ENCODE results near the gene TMEM179.

TMEM179 gene

DNA sequence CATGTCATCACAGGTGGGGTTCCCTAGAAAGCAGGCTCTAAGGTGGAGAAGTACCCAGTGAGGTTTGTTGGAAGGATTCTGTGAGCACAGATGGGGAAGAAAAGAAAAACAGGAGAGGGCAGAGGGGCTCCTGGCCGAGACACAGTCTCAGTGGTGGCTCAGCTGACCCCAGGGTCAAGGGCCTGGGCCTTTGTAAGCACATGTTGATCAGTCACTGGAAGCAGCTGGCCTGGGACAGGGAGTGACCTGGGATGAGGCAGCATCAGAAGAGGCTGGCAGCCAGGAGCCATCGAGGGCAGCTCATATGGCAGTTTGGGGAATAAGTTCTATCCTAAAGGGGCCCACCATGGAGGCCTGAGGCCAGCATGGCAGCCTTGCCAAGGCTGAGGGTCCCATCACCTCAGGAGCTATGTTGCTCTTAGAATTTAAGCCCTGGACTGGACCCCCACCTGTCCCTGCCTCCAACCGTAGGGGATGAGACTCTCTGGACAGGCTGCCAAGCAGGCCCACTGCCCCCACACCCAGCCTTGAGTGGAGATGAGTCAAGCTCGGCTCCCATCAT, 6.3 kb upstream of the TMEM179 start:
- H3K79me2 ChIP-seq (ENCODE audit: control insufficient read depth, low read length), result no peaks in the 10 kb centered on the region
- no peak overlapping the region for H3K4me3 ChIP-seq (ENCODE audit: low read length)
- no peaks in the 10 kb centered on the region for H3F3A ChIP-seq (ENCODE audit: control insufficient read depth, insufficient read depth)
- H3K4me1 ChIP-seq (ENCODE audit: control insufficient read depth, low read length), result no peaks in the 10 kb centered on the region
- H4K20me1 ChIP-seq (ENCODE audit: control insufficient read depth, insufficient read depth, low read depth, low read length), result no peaks in the 10 kb centered on the region
- no peak overlapping the region for H3K4me2 ChIP-seq (ENCODE audit: low read length)
- H3K9me3 ChIP-seq (ENCODE audit: control insufficient read depth, insufficient read depth, low read length), result no peaks in the 10 kb centered on the region
- peaks cover 2% of the 10 kb centered on the region; the same call in 1 of the 2 replicates for H3K27me3 ChIP-seq (ENCODE audit: control insufficient read depth, low read length)
- no peak overlapping the region for H3K27ac ChIP-seq (ENCODE audit: low read depth, low read length)
- H3K36me3 ChIP-seq (ENCODE audit: control insufficient read depth, low read length), result no peaks in the 10 kb centered on the region
- H3K9me2 ChIP-seq (replicated peaks; ENCODE audit: control insufficient read depth, low read length), result no peaks in the 10 kb centered on the region
- TF ChIP-seq EZH2phosphoT487 (IDR thresholded peaks at IDR 0.05; ENCODE audit: borderline replicate concordance, low read length), result no peak
- TF ChIP-seq, protein P1, sequence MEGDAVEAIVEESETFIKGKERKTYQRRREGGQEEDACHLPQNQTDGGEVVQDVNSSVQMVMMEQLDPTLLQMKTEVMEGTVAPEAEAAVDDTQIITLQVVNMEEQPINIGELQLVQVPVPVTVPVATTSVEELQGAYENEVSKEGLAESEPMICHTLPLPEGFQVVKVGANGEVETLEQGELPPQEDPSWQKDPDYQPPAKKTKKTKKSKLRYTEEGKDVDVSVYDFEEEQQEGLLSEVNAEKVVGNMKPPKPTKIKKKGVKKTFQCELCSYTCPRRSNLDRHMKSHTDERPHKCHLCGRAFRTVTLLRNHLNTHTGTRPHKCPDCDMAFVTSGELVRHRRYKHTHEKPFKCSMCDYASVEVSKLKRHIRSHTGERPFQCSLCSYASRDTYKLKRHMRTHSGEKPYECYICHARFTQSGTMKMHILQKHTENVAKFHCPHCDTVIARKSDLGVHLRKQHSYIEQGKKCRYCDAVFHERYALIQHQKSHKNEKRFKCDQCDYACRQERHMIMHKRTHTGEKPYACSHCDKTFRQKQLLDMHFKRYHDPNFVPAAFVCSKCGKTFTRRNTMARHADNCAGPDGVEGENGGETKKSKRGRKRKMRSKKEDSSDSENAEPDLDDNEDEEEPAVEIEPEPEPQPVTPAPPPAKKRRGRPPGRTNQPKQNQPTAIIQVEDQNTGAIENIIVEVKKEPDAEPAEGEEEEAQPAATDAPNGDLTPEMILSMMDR (IDR thresholded peaks at IDR 0.05; ENCODE audit: low read depth, low read length, poor library complexity, severe bottlenecking), result no peak

DNA sequence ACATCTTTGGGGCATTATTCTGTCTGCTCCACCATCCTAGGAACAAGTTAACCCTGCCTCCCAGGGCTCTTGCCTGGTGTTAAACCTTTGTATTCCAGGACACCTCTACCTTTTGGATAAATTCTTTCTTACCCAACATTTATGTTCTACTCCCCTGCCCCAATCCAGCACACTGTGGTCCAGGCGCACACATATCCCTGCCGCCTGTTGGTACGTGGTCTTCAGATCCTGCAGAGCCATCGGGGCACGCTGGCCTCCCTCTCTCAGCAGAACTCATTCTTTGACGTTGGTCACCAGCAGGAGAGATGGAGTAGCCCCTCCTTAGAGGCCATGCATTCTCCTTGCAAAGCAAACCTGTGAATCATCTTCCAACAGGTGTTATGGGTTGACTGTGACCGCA, 5.1 kb upstream of the TMEM179 start:
- Histone ChIP-seq H3K4me2 (ENCODE audit: low read length) (no peak overlapping the region), H3K9me3 (ENCODE audit: control insufficient read depth, insufficient read depth, low read length) (no peaks in the 10 kb centered on the region), H3K36me3 (ENCODE audit: control insufficient read depth, low read length) (no peaks in the 10 kb centered on the region), H3K27ac (ENCODE audit: low read depth, low read length) (no peak overlapping the region), H3K4me3 (ENCODE audit: low read length) (no peak overlapping the region), H3K79me2 (ENCODE audit: control insufficient read depth, low read length) (no peaks in the 10 kb centered on the region), H3F3A (ENCODE audit: control insufficient read depth, insufficient read depth) (no peaks in the 10 kb centered on the region), H3K9me2 (replicated peaks; ENCODE audit: control insufficient read depth, low read length) (no peaks in the 10 kb centered on the region), H3K27me3 (ENCODE audit: control insufficient read depth, low read length) (peaks cover 2% of the 10 kb centered on the region; the same call in 1 of the 2 replicates), H4K20me1 (ENCODE audit: control insufficient read depth, insufficient read depth, low read depth, low read length) (no peaks in the 10 kb centered on the region), H3K4me1 (ENCODE audit: control insufficient read depth, low read length) (no peaks in the 10 kb centered on the region)
- no peak for TF ChIP-seq EZH2phosphoT487 (IDR thresholded peaks at IDR 0.05; ENCODE audit: borderline replicate concordance, low read length)
- TF ChIP-seq, protein P1 (IDR thresholded peaks at IDR 0.05; ENCODE audit: low read depth, low read length, poor library complexity, severe bottlenecking), result no peak

DNA sequence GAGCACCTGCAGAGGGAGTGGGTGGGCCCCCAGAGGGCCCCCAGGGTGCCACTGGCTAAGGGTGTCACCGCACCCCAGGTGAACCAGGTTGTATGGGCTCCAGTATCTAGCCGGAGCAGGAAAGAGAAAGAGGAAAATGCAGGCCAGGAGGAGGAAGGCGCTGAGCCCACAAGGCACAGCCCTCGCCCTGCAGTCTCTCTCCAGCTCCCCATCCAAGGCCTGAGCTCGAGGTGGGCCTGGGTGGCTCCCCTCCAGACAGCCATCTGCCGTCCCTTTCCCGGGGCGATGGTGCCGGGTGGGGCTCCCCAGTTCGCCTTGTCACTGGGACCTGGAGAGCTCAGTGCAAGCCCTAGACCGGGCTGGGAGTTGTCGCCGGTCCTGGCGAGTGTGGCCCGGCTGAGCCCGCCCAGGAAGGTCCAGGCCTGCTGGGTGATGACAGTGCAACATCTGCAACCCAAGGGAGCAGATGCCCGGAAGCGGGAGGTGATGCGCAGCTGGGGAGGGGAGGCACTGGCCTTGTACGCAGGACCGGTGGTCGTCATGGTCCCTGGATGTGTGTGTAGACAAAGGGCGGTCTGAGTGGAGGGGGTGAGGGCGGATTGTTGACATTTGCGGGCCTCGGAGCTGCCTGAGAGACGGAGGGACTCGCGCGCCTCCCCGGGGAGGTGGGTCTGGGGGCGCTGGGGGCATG, 716 bp downstream of the TMEM179 start:
- no peaks in the 10 kb centered on the region for H3K4me1 ChIP-seq (ENCODE audit: control insufficient read depth, low read length)
- H3K9me3 ChIP-seq (ENCODE audit: control insufficient read depth, insufficient read depth, low read length), result no peaks in the 10 kb centered on the region
- no peak overlapping the region for H3K4me3 ChIP-seq (ENCODE audit: low read length)

More for the DNA sequence above, 716 bp downstream of the TMEM179 start:
- Histone ChIP-seq H3K27me3 (ENCODE audit: control insufficient read depth, low read length) (no peaks in the 10 kb centered on the region), H3K4me2 (ENCODE audit: low read length) (no peak overlapping the region), H3F3A (ENCODE audit: control insufficient read depth, insufficient read depth) (no peaks in the 10 kb centered on the region), H3K27ac (ENCODE audit: low read depth, low read length) (no peak overlapping the region), H3K79me2 (ENCODE audit: control insufficient read depth, low read length) (no peaks in the 10 kb centered on the region), H3K9me2 (replicated peaks; ENCODE audit: control insufficient read depth, low read length) (no peaks in the 10 kb centered on the region), H4K20me1 (ENCODE audit: control insufficient read depth, insufficient read depth, low read depth, low read length) (no peaks in the 10 kb centered on the region), H3K36me3 (ENCODE audit: control insufficient read depth, low read length) (no peaks in the 10 kb centered on the region)
- TF ChIP-seq EZH2phosphoT487 (IDR thresholded peaks at IDR 0.05; ENCODE audit: borderline replicate concordance, low read length), result no peak
- TF ChIP-seq, protein P1 (IDR thresholded peaks at IDR 0.05; ENCODE audit: low read depth, low read length, poor library complexity, severe bottlenecking), result no peak

Measured in DOHH2 (cell line).